Astrocyte (in vitro differentiated cells and primary cell): ENCODE measurements around the gene SPSB1. TPM values are rescaled to one million over a fixed set of nuclear protein-coding genes. Genes with fewer than 3 reads are reported as not detected.
A peak's percentile ranks its signal among the peaks of the same experiment; 100 is the strongest.

Experiments
- DNase-seq: peaks from one replicate; pipeline ENCODE4 v3.0.0-alpha.2; 2010; ENCODE audit warnings: low read depth
- FAIRE-seq: peaks from 2 replicates; lab custom pipeline; 2011; peaks lifted over from hg19 to GRCh38; lab: Jason Lieb, UNC
- H2AFZ ChIP-seq: 2 replicates; pipeline ENCODE4 v1.6.0; 2012; ENCODE audit warnings: low read depth, low read length, inconsistent platforms
- H3K27ac ChIP-seq: 2 replicates; pipeline ENCODE4 v1.5.1; 2011; ENCODE audit warnings: low read depth, low read length, inconsistent platforms
- H3K27me3 ChIP-seq: 2 replicates; pipeline ENCODE4 v1.6.0; 2011; ENCODE audit warnings: low read length, inconsistent platforms; ENCODE audit not compliant: insufficient read depth
- H3K36me3 ChIP-seq: 2 replicates; pipeline ENCODE4 v1.5.1; 2011; ENCODE audit warnings: low read length, inconsistent platforms; ENCODE audit not compliant: insufficient read depth
- H3K4me1 ChIP-seq: 2 replicates; pipeline ENCODE4 v1.5.1; 2011; ENCODE audit warnings: low read length, inconsistent platforms; ENCODE audit not compliant: insufficient read depth
- H3K4me2 ChIP-seq: 2 replicates; pipeline ENCODE4 v1.6.0; 2012; ENCODE audit warnings: low read length, inconsistent platforms
- H3K4me3 ChIP-seq: 2 replicates; pipeline ENCODE4 v1.5.1; 2011; ENCODE audit warnings: low read depth, mild to moderate bottlenecking, low read length, inconsistent platforms; ENCODE audit not compliant: insufficient read depth
- H3K79me2 ChIP-seq: 2 replicates; pipeline ENCODE4 v1.6.0; 2012; ENCODE audit warnings: mild to moderate bottlenecking, low read length, inconsistent platforms; ENCODE audit not compliant: insufficient read depth
- H3K9ac ChIP-seq: 2 replicates; pipeline ENCODE4 v1.6.0; 2012; ENCODE audit warnings: mild to moderate bottlenecking, low read length, inconsistent platforms
- H3K9me3 ChIP-seq: 2 replicates; pipeline ENCODE4 v1.5.1; 2012; ENCODE audit warnings: low read depth, mild to moderate bottlenecking, low read length, inconsistent platforms; ENCODE audit not compliant: insufficient read depth
- H4K20me1 ChIP-seq: 2 replicates; pipeline ENCODE4 v1.6.0; 2012; ENCODE audit warnings: low read length, inconsistent platforms; ENCODE audit not compliant: insufficient read depth
- H3K27ac Mint-ChIP-seq: one replicate; pipeline ENCODE4 v1.8.0; 2021; ENCODE audit warnings: mild to moderate bottlenecking, mixed read lengths; ENCODE audit not compliant: unreplicated experiment
- H3K27me3 Mint-ChIP-seq: one replicate; pipeline ENCODE4 v1.8.0; 2021; ENCODE audit warnings: low read depth, mixed read lengths; ENCODE audit not compliant: unreplicated experiment
- H3K36me3 Mint-ChIP-seq: one replicate; pipeline ENCODE4 v1.8.0; 2021; ENCODE audit warnings: low read depth, mixed read lengths; ENCODE audit not compliant: unreplicated experiment
- H3K4me1 Mint-ChIP-seq: one replicate; pipeline ENCODE4 v1.8.0; 2021; ENCODE audit warnings: low read depth, mixed read lengths; ENCODE audit not compliant: unreplicated experiment
- H3K4me3 Mint-ChIP-seq: one replicate; pipeline ENCODE4 v1.8.0; 2021; ENCODE audit warnings: mild to moderate bottlenecking, moderate library complexity, mixed read lengths; ENCODE audit not compliant: unreplicated experiment
- H3K9me3 Mint-ChIP-seq: one replicate; pipeline ENCODE4 v1.8.0; 2021; ENCODE audit warnings: mild to moderate bottlenecking, mixed read lengths; ENCODE audit not compliant: unreplicated experiment
- EZH2 ChIP-seq: IDR thresholded peaks from 2 replicates; pipeline ENCODE4 v1.6.1; 2012; ENCODE audit warnings: mild to moderate bottlenecking, low read length, inconsistent platforms; ENCODE audit not compliant: insufficient read depth
- total RNA-seq: library from RNA; stranded (reverse); gene quantifications from 2 replicates; pipeline ENCODE4 v1.2.1, GENCODE V29; 2021
- TF ChIP-seq, protein P1 (sequence below): IDR thresholded peaks from 2 replicates; pipeline ENCODE4 v1.5.1; 2011; ENCODE audit warnings: low read depth, mild to moderate bottlenecking, inconsistent platforms, low read length, moderate library complexity; ENCODE audit not compliant: insufficient read depth

SPSB1 gene
- total RNA-seq, 1 donor from 2014 or later, result 53.5 TPM

DNA sequence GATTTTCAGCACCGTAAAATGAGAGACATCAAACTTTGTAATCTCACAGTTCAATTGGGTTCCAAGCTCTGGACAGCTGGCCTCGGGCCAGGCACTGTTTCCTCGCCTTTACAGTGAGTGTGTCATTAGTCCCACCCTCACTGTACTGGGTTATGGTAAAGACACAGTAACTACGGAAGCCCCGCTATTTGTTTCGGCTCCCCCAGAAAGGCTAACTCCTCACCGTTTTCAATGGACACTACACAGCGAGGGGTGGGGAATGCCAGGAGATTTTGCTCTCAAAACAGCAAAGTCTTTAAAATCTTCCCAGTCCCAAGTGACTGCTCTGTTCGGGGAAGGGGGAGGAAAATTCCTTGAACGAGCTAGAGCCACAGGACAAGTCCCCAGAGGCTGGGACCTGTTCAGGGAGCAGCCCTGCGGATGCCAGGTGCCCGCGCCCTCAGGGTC, 757 bp upstream of the SPSB1 start:
- H3K4me3 ChIP-seq, result peak overlapping the region; percentile 62
- Mint-ChIP-seq H3K36me3 (peaks cover 2% of the 10 kb centered on the region), H3K4me3 (peak overlapping the region; percentile 82), H3K27ac (peak overlapping the region; percentile 60), H3K9me3 (peaks cover 8% of the 10 kb centered on the region), H3K4me1 (peaks cover 22% of the 10 kb centered on the region), H3K27me3 (no peaks in the 10 kb centered on the region)
- H3K79me2 ChIP-seq, result peaks cover 35% of the 10 kb centered on the region
- peaks cover 35% of the 10 kb centered on the region for H4K20me1 ChIP-seq
- H3K36me3 ChIP-seq, result peaks cover 3% of the 10 kb centered on the region
- peak overlapping the region; percentile 76 for H3K9ac ChIP-seq
- TF ChIP-seq EZH2, result no peak
- TF ChIP-seq, protein P1, sequence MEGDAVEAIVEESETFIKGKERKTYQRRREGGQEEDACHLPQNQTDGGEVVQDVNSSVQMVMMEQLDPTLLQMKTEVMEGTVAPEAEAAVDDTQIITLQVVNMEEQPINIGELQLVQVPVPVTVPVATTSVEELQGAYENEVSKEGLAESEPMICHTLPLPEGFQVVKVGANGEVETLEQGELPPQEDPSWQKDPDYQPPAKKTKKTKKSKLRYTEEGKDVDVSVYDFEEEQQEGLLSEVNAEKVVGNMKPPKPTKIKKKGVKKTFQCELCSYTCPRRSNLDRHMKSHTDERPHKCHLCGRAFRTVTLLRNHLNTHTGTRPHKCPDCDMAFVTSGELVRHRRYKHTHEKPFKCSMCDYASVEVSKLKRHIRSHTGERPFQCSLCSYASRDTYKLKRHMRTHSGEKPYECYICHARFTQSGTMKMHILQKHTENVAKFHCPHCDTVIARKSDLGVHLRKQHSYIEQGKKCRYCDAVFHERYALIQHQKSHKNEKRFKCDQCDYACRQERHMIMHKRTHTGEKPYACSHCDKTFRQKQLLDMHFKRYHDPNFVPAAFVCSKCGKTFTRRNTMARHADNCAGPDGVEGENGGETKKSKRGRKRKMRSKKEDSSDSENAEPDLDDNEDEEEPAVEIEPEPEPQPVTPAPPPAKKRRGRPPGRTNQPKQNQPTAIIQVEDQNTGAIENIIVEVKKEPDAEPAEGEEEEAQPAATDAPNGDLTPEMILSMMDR, result no peak
- H3K27me3 ChIP-seq, result no peaks in the 10 kb centered on the region
- H3K27ac ChIP-seq, result peak overlapping the region; percentile 22
- no peak for FAIRE-seq
- H2AFZ ChIP-seq, result peak overlapping the region; percentile 31
- DNase-seq, result peak; percentile 53
- peaks cover 4% of the 10 kb centered on the region for H3K9me3 ChIP-seq
- peak overlapping the region; percentile 95 for H3K4me2 ChIP-seq
- peaks cover 36% of the 10 kb centered on the region for H3K4me1 ChIP-seq

- H4K20me1 ChIP-seq, result peaks cover 47% of the 10 kb centered on the region
- peaks cover 7% of the 10 kb centered on the region for H3K9me3 Mint-ChIP-seq
- H3K27ac ChIP-seq, result no peak overlapping the region
- peaks cover 8% of the 10 kb centered on the region for H3K36me3 Mint-ChIP-seq
- H3K27ac Mint-ChIP-seq, result no peak overlapping the region
- H3K27me3 ChIP-seq, result no peaks in the 10 kb centered on the region
- peaks cover 36% of the 10 kb centered on the region for H3K4me1 ChIP-seq
- H3K79me2 ChIP-seq, result peaks cover 48% of the 10 kb centered on the region
- H3K27me3 Mint-ChIP-seq, result no peaks in the 10 kb centered on the region
- H3K4me1 Mint-ChIP-seq, result peaks cover 29% of the 10 kb centered on the region
- no peak overlapping the region for H2AFZ ChIP-seq
- H3K9ac ChIP-seq, result peak overlapping the region; percentile 98
- no peak for TF ChIP-seq EZH2
- TF ChIP-seq, protein P1, result no peak
- no peak overlapping the region for H3K4me3 Mint-ChIP-seq
- peak overlapping the region; percentile 99 for H3K4me3 ChIP-seq
- no peak for DNase-seq
- peaks cover under 1% of the 10 kb centered on the region for H3K9me3 ChIP-seq
- no peak for FAIRE-seq
- peak overlapping the region; percentile 100 for H3K4me2 ChIP-seq
- peaks cover 3% of the 10 kb centered on the region for H3K36me3 ChIP-seq
Measured at GRCh38 chr1:9293241-9293532, 493 bp downstream of the SPSB1 start.

- peaks cover 3% of the 10 kb centered on the region for H3K36me3 ChIP-seq
- H3K4me1 Mint-ChIP-seq, result peaks cover 29% of the 10 kb centered on the region
- no peaks in the 10 kb centered on the region for H3K27me3 Mint-ChIP-seq
- TF ChIP-seq, protein P1, result no peak
- TF ChIP-seq EZH2, result no peak
- H3K27ac ChIP-seq, result peak overlapping the region; percentile 83
- no peaks in the 10 kb centered on the region for H3K27me3 ChIP-seq
- H2AFZ ChIP-seq, result peak overlapping the region; percentile 12
- peaks cover 53% of the 10 kb centered on the region for H4K20me1 ChIP-seq
- no peak for FAIRE-seq
- H3K9me3 ChIP-seq, result no peaks in the 10 kb centered on the region
- H3K79me2 ChIP-seq, result peaks cover 54% of the 10 kb centered on the region
- H3K4me3 Mint-ChIP-seq, result no peak overlapping the region
- peak overlapping the region; percentile 99 for H3K4me3 ChIP-seq
- peaks cover 3% of the 10 kb centered on the region for H3K9me3 Mint-ChIP-seq
- peak overlapping the region; percentile 98 for H3K9ac ChIP-seq
- H3K4me1 ChIP-seq, result peaks cover 36% of the 10 kb centered on the region
- peak; percentile 75 for DNase-seq
- H3K36me3 Mint-ChIP-seq, result peaks cover 8% of the 10 kb centered on the region
- H3K27ac Mint-ChIP-seq, result no peak overlapping the region
- H3K4me2 ChIP-seq, result peak overlapping the region; percentile 100
Measured at GRCh38 chr1:9293533-9294404, 1.1 kb downstream of the SPSB1 start.
